ENCODE results near the gene EIF6.

Gene EIF6

GRCh38 chr20:35279533-35280174 is 4.9 kb downstream of the EIF6 start:
- no peak for DNase-seq (ENCODE audit: extremely low read depth, insufficient read length)
- Histone ChIP-seq H3K4me3 (replicated peaks; ENCODE audit: low read depth, low read length) (no peak overlapping the region), H3K27me3 (replicated peaks; ENCODE audit: control insufficient read depth, insufficient read depth, low read length) (no peaks in the 10 kb centered on the region), H3K36me3 (ENCODE audit: control insufficient read depth, insufficient read depth, low read length) (peaks cover 23% of the 10 kb centered on the region)
- no peak for TF ChIP-seq CTCF (IDR thresholded peaks at IDR 0.05; ENCODE audit: insufficient read depth, low read length, poor library complexity, severe bottlenecking)

DNA sequence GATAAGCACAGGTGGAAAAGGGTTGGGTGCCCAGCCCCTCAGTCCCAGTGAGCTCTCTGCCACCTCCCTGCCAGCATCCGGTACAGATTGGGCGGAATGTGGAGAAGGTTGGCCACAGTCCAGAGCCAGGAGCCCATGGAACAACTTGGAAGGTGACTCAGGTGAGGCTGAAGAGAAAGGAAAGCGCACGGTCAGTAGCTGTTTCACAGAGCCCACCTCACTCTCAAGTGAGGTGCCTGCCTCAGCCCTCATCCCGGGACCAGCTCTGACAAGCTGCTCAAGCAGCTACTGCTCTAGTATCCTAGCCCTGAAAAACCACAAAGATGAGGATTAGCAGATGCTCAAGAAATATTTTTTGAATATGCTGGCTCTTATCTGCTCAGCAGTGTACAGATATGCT is 5.5 kb downstream of the EIF6 start:
- no peak for TF ChIP-seq CTCF (IDR thresholded peaks at IDR 0.05; ENCODE audit: insufficient read depth, low read length, poor library complexity, severe bottlenecking)
- no peaks in the 10 kb centered on the region for H3K27me3 ChIP-seq (replicated peaks; ENCODE audit: control insufficient read depth, insufficient read depth, low read length)
- peaks cover 23% of the 10 kb centered on the region for H3K36me3 ChIP-seq (ENCODE audit: control insufficient read depth, insufficient read depth, low read length)
- H3K4me3 ChIP-seq (replicated peaks; ENCODE audit: low read depth, low read length): no peak overlapping the region
- DNase-seq (ENCODE audit: extremely low read depth, insufficient read length): no peak

GRCh38 chr20:35277531-35278395 is 6.8 kb downstream of the EIF6 start, which contains the start of gene MMP24OS:
Gene MMP24OS, minus strand, starts transcription at chr20:35278122. Its CDS starts 193 bp downstream, at chr20:35277929.
- Histone ChIP-seq H3K4me3 (replicated peaks; ENCODE audit: low read depth, low read length) (peak within 1 kb of the TSS; percentile 91), H3K27me3 (replicated peaks; ENCODE audit: control insufficient read depth, insufficient read depth, low read length) (no peaks in the 10 kb centered on the region), H3K36me3 (ENCODE audit: control insufficient read depth, insufficient read depth, low read length) (peaks cover 23% of the 10 kb centered on the region)
- peak; percentile 49 for TF ChIP-seq CTCF (IDR thresholded peaks at IDR 0.05; ENCODE audit: insufficient read depth, low read length, poor library complexity, severe bottlenecking)
- DNase-seq (ENCODE audit: extremely low read depth, insufficient read length): peak; percentile 93

GRCh38 chr20:35277127-35277526 is 7.4 kb downstream of the EIF6 start:
- H3K4me3 ChIP-seq (replicated peaks; ENCODE audit: low read depth, low read length): peak overlapping the region; percentile 91
- H3K27me3 ChIP-seq (replicated peaks; ENCODE audit: control insufficient read depth, insufficient read depth, low read length): no peaks in the 10 kb centered on the region
- DNase-seq (ENCODE audit: extremely low read depth, insufficient read length): no peak
- no peak for TF ChIP-seq CTCF (IDR thresholded peaks at IDR 0.05; ENCODE audit: insufficient read depth, low read length, poor library complexity, severe bottlenecking)
- H3K36me3 ChIP-seq (ENCODE audit: control insufficient read depth, insufficient read depth, low read length): peaks cover 23% of the 10 kb centered on the region

GRCh38 chr20:35276408-35276807 is 8.2 kb downstream of the EIF6 start:
- no peak for DNase-seq (ENCODE audit: extremely low read depth, insufficient read length)
- H3K27me3 ChIP-seq (replicated peaks; ENCODE audit: control insufficient read depth, insufficient read depth, low read length): no peaks in the 10 kb centered on the region
- peak overlapping the region; percentile 91 for H3K4me3 ChIP-seq (replicated peaks; ENCODE audit: low read depth, low read length)
- H3K36me3 ChIP-seq (ENCODE audit: control insufficient read depth, insufficient read depth, low read length): peaks cover 23% of the 10 kb centered on the region
- TF ChIP-seq CTCF (IDR thresholded peaks at IDR 0.05; ENCODE audit: insufficient read depth, low read length, poor library complexity, severe bottlenecking): no peak
